ENCODE data around the gene CD74. TPM values are rescaled to one million over a fixed set of nuclear protein-coding genes. Genes with fewer than 3 reads are reported as not detected.

The CD74 gene
- total RNA-seq, 3 donors from 2014 or later, result 382 to 393 (median 392) TPM

DNA sequence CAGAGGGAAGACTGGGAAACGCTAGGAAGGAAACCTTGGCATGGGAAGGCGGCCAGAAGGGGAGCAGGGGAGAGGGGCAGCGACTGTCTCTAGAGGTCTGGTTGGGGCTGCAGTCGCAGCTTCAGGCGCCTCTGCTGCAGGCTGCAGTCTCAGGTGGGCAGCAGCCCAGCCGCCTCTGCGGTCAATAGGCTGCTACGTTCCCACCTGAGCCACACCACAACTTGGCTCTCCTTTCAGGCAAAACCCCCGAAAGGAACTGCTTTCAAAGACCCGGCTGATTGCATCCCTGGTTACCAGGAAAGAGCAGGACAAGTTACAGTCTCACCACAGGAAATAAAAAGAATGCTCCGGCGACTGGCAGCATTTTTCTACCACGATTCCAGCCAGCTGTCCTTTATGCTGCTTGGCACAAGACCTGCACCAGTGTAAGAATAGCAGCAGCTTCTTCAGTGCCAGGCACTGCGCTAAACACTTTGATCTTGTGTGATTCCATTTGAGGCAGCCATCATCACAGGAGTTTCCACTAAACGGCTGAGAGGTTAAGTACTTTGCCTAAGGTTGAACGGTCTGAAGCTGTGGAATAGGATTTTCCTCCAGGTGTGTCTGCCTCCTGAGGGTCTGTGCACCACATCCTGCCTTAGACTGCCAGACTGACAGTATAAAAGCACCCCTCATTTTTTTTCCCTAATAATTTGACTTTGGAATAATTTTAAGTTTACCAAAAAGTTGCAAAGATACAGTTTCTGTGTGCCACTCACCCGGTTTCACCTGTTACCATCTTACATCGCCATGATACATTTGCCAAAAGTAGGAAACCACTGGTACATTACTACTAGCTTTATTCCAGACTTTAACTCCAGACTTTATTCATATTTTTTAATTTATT lies 29.3 kb upstream of the CD74 start:
- peak overlapping the region in 1 of 2 donors; percentile 13 for H3K27ac ChIP-seq
- H3K36me3 ChIP-seq, result peaks cover 21% of the 10 kb centered on the region
- H3K9me3 ChIP-seq, result no peaks in the 10 kb centered on the region
- TF ChIP-seq POLR2A (IDR thresholded peaks at IDR 0.05) (no peak), POLR2AphosphoS5 (IDR thresholded peaks at IDR 0.05) (no peak)
- TF ChIP-seq, protein P1, sequence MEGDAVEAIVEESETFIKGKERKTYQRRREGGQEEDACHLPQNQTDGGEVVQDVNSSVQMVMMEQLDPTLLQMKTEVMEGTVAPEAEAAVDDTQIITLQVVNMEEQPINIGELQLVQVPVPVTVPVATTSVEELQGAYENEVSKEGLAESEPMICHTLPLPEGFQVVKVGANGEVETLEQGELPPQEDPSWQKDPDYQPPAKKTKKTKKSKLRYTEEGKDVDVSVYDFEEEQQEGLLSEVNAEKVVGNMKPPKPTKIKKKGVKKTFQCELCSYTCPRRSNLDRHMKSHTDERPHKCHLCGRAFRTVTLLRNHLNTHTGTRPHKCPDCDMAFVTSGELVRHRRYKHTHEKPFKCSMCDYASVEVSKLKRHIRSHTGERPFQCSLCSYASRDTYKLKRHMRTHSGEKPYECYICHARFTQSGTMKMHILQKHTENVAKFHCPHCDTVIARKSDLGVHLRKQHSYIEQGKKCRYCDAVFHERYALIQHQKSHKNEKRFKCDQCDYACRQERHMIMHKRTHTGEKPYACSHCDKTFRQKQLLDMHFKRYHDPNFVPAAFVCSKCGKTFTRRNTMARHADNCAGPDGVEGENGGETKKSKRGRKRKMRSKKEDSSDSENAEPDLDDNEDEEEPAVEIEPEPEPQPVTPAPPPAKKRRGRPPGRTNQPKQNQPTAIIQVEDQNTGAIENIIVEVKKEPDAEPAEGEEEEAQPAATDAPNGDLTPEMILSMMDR (IDR thresholded peaks at IDR 0.05), result no peak
- H3K4me1 ChIP-seq, result no peaks in the 10 kb centered on the region
- intact Hi-C loops (cut with DNase I; ENCODE audit: low total_unique reads), result no loop called here
- no peak overlapping the region for H3K4me3 ChIP-seq
- no peak for DNase-seq (ENCODE audit: low spot score in 2 of 2)
- H3K27me3 ChIP-seq, result no peaks in the 10 kb centered on the region

DNA sequence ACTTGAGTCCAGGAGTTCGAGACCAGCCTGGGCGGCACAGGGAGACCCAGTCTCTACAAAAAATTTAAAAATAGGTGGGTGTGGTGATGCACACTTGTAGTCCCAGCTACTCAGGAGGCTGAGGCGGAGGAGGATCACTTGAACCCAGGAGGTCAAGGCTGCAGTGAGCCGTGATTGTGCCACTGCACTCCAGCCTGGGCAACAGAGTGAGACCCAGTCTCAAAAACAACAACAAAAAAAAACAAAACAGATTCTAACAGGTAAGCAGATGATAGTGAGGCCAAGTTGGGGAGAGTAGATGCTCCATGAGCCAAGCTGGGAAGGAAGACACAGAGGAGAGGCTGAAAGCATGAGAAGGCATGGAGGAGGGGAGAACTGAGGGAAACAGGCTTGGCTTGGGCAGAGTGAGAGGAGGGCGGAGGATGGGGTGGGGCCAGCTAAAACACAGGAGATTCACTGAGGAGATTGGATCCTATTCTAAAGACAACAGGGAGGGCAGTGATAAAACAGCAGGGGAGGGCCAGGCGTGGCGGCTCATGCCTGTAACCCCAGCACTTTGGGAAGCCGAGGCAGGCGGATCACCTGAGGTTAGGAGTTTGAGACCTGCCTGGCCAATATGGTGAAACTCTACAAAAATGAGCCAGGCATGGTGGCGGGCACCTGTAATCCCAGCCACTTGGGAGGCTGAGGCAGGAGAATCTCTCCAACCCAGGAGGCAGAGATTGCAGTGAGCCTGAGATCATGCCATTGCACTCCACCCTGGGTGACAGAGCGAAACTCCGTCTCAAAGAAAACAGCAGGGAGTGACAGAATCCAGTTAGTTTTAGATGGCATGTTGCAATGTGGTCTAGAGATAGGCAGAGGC lies 28.5 kb upstream of the CD74 start:
- no peaks in the 10 kb centered on the region for H3K27me3 ChIP-seq
- H3K4me1 ChIP-seq, result no peaks in the 10 kb centered on the region
- TF ChIP-seq POLR2AphosphoS5 (IDR thresholded peaks at IDR 0.05) (no peak), POLR2A (IDR thresholded peaks at IDR 0.05) (no peak)
- TF ChIP-seq, protein P1 (IDR thresholded peaks at IDR 0.05), result no peak
- DNase-seq (ENCODE audit: low spot score in 2 of 2), result no peak
- peak overlapping the region in 1 of 2 donors; percentile 13 for H3K27ac ChIP-seq
- no peak overlapping the region for H3K4me3 ChIP-seq
- H3K9me3 ChIP-seq, result no peaks in the 10 kb centered on the region
- peaks cover 12% of the 10 kb centered on the region for H3K36me3 ChIP-seq
- intact Hi-C loops (cut with DNase I; ENCODE audit: low total_unique reads), result no loop called here

DNA sequence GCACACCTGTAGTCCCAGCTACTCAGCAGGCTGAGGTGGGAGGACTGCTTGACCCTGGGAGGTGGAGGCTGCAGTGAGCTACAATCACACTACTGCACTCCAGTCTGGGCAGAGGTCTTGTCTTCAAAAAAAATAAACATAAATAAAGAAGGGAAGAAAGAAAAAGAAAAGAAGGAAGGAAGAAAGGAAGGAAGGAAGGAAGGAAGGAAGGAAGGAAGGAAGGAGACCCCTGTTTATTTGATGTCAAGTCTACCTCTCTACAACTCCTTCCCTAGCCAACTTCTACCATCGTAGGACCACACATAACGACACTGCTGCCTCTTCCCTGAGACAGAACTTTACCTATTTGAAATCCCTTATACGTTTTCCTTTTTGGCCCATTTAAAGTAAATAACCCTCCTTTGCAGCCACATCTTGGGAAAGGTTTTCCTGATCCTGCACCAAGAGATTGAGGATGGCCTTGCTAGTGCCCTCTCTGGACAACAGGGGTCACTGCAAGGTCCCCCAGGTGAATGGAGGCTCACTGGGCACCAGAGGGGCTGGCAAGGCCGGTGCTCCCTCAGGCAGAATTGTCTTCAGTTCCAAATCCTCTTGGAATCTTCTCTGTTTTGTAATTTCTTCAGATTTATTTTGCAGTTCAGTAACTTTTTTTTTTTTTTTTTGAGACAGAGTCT lies 26.3 kb upstream of the CD74 start:
- H3K27ac ChIP-seq, result no peak overlapping the region
- H3K36me3 ChIP-seq, result peaks cover 6% of the 10 kb centered on the region
- H3K4me3 ChIP-seq, result no peak overlapping the region
- no peak for DNase-seq (ENCODE audit: low spot score in 2 of 2)
- intact Hi-C loops (cut with DNase I; ENCODE audit: low total_unique reads), result no loop called here
- H3K4me1 ChIP-seq, result no peaks in the 10 kb centered on the region
- no peaks in the 10 kb centered on the region for H3K27me3 ChIP-seq
- TF ChIP-seq, protein P1 (IDR thresholded peaks at IDR 0.05), result peak in 2 of 3 donors; percentile 31 to 42
- no peak for TF ChIP-seq POLR2A (IDR thresholded peaks at IDR 0.05)
- TF ChIP-seq POLR2AphosphoS5 (IDR thresholded peaks at IDR 0.05), result no peak
- no peaks in the 10 kb centered on the region for H3K9me3 ChIP-seq

DNA sequence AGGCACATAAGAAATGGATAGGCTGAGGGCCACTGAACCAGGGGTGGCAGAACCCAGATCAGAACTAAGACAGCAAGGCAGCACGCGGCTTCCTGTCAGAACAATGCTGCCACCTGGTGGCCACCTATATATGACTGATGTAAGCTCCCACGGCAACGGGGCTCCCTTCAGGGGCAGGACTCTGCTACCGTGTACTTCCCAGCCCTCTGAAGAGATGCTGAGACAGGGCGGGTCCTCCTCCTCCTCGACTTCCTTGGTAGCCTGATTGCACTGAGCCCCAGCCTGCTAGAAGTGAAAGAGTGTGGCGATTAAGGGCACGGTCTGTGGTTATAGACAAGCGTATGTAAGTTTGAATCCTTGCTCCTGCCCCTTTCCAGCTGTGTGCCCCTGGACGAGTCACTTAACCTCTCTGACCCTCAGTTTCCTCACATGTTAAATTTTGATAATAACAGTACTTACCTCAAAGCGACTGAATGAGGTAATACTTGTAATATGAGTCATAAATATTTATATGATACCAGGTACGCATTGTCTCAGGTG lies 23.5 kb upstream of the CD74 start:
- Histone ChIP-seq H3K4me3 (no peak overlapping the region), H3K36me3 (no peaks in the 10 kb centered on the region), H3K9me3 (no peaks in the 10 kb centered on the region), H3K27me3 (no peaks in the 10 kb centered on the region), H3K27ac (no peak overlapping the region), H3K4me1 (no peaks in the 10 kb centered on the region)
- DNase-seq (ENCODE audit: low spot score in 2 of 2), result peak; percentile 83 to 84
- intact Hi-C loops (cut with DNase I; ENCODE audit: low total_unique reads), result no loop called here
- no peak for TF ChIP-seq POLR2A (IDR thresholded peaks at IDR 0.05)
- TF ChIP-seq, protein P1 (IDR thresholded peaks at IDR 0.05), result peak; percentile 75 to 87 (median 82)
- peak in 1 of 3 donors; percentile 26 for TF ChIP-seq POLR2AphosphoS5 (IDR thresholded peaks at IDR 0.05)

All from breast epithelium (tissue), 4 donors.